GM12892 (cell line): ENCODE measurements around the gene GSPT2.

ENCODE experiments used
- POLR2A ChIP-seq: IDR thresholded peaks from 2 replicates; pipeline ENCODE4 v1.6.1; 2011; ENCODE audit warnings: low read depth, low read length, control low read depth
- POLR2AphosphoS5 ChIP-seq: IDR thresholded peaks from 2 replicates; pipeline ENCODE4 v1.6.1; 2011; ENCODE audit warnings: low read depth, low read length, control low read depth
- TAF1 ChIP-seq: IDR thresholded peaks from 2 replicates; pipeline ENCODE4 v1.6.1; 2011; ENCODE audit warnings: low read depth, mild to moderate bottlenecking, control low read depth, low read length, borderline replicate concordance

DNA sequence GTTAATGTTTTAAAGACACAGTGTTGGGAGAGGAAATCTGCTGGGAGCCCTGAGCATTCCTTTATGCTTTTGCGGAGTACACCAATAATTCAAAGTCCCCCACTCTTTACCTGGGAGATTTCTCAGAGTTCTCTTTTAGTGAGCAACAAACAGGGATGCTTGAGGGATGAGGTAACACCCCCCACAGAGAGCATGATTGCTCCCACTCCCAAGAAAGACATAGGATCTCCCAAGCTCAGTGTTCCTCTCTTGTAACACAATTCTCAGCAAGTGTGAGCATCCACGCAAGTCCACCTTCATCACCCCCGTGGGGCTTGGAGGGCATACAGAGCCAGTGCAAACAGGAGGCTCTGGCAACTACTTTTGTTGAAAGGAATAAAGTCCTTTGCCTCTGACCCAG, 36.1 kb downstream of the GSPT2 start:
- TF ChIP-seq POLR2A (no peak), POLR2AphosphoS5 (no peak), TAF1 (no peak)
